NOMO-1 (cell line): ENCODE measurements around the gene NIPSNAP2.
"Not testable (repeated sequence)": the region's sequence is repeated elsewhere in the genome, so short reads cannot be mapped to it uniquely, and the experiment has no call there.

Experiments used
- DNase-seq, 2 experiments: peaks; one replicate each; lab custom pipeline; 2025; ENCODE audit not compliant: unreplicated experiment in 2 of 2; lab: John Stamatoyannopoulos, UW

NIPSNAP2 gene

DNA sequence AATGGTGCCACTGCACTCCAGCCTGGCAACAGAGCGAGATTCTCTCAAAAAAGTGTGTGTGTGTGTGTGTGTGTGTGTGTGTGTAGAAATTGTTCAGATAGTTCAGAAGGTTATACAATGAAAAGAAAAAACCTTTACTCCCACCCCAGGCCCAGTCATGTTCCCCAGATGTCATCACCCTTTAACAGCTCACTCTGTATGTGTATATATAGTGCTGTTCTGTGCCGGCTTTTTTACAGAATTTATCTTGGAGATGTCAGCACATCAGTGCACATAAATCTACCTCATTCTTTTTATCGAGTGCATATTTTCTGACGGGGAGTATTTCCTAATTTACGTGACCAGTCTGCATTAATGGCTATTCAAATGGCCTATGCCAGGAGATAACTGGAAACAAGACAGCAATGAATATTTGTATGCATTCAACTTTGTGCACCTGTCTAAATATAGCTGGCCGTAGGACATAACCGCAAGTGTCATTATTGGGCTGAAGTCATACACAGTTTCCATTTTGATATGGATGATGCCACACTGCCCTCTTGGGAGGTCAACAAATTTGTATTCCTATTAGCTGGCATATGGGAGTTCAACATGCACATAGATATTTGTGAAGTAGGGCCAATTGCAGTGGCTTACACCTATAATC lies 11.7 kb downstream of the NIPSNAP2 start:
- no peak for DNase-seq

DNA sequence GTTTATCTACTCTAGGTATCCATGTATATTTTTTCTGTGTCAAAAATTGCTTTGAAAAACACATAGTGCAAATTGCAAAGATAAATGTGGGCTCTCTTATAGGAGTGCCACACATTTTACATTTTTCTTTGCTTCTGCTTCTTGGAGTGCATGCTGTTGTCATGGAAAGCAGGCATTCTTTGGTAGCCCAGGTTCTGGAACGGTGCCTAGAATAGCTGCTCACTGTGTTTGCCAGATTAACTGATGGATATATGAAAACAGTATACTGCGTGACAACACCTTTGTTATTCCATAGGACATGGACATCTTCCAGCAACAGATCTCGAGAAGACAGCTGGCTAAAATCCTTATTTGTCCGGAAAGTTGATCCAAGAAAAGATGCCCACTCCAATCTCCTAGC lies 13.4 kb downstream of the NIPSNAP2 start:
- DNase-seq = no peak

DNA sequence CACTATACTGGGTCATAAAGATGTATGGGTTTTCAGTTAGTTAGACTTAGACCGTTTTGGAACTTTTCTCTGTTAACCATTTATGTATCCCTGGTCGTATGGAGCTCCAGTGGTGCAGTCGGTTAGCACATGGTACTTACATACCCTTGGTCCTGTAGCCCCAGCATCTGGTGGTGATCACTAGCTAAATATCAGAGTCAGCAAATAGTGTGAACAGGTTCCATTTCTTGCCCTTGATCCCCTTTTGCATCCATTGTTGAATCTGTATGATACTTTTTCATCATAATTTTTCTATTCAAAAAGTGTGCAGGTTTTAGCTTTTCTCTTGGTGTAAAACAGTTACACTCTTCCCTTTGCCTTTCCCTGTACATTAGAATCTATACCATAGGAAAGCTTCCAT lies 15.9 kb downstream of the NIPSNAP2 start:
- no peak for DNase-seq

DNA sequence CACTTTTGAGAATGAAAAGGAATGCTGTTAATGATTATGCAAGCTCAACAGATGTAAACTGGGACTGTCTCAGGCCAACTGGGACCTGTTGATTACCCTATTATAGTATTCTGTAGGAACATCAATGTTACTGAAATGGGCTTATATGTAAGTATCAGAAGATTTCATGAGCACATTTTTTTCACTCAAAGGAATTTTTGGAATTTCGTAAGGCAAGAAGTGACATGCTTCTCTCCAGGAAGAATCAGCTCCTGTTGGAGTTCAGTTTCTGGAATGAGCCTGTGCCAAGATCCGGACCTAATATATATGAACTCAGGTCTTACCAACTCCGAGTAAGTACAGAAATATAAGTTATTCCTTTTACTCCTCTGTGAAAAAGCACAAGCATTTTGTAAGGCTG lies 19.2 kb downstream of the NIPSNAP2 start:
- DNase-seq = no peak

DNA sequence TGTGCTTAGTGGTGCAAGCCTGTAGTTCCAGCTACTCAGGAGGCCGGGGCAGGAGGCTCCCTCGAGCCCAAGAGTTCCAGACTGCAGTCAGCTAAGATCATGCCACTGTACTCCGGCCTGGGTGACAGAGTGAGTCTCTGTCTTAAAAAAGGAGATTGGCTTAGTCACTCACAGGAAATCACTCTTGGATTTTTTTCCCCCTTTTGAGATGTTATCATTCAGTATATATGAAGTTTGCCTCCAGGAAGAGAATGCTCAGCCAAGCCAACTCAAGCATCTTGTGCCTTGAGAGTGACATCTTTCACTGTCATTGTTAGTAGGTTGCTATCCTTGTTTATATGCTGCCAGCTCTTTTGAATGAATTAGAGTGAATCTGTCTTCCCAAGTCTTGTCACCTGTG lies 28.0 kb downstream of the NIPSNAP2 start:
- no peak for DNase-seq

DNA sequence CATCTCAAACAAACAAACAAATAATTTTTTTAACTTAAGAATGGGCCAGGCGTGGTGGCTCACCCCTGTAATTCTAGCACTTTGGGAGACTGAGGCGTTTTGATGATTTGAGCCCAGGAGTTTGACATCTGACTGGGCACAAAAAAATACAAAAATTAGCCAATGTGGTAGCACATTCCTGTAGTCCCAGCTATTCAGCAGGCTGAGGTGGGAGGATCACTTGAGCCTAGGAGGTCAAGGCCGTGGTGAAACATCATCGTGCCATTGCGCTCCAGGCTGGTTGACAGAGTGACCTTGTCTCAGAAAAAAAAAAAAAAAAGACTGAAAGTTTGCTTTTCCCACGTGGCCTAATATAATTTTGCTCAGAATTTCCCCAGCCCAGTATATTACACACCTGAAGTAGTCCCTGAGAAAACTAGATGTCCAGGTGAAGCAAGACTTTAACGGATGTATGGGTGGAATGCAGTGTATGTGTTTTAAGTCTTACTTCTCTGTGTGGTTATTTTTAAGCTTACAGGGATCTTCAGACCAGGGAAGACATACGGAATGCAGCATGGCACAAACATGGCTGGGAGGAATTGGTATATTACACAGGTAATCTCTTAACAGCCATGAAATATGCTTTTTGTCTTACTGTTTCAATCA lies 32.6 kb downstream of the NIPSNAP2 start:
- no peak for DNase-seq

DNA sequence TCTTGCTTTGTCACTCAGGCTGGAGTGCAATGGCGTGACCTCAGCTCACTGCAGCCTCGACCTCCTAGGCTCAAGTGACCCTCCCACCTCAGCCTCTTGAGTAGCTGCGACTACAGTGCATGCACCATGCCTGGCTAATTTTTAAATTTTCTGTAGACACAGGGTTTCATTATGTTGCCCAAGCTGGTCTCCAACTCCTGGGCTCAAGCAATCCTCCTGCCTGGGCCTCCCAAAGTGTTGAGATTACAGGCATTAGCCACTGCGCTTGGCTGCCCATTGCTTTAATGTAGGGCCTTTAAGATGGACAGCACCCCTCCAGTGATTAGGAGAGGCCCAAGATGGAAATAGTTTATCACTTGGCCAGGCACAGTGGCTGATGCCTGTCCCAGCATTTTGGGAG lies 39.4 kb downstream of the NIPSNAP2 start:
- DNase-seq = no peak

DNA sequence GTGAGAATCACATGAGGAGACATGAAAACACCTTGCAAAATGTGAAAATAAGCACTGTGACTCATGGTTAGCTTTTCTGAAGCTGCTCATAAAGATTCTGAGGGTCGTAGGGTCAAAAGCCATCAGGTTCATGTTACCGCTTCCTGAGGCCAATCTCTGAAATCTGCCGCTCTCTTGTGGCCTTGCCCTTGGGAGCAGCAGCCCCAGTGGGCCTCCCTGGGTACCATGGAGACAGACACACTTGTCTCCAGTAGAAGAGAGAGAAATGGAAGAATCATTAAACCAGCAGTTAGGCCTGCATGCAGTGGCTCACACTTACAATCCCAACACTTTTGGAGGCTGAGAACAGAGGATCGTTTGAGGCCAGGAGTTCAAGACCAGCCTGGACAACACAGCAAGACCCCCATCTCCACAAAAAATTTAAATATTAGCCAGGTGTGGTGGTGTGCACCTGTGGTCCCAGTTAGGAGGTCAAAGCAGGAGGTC lies 42.8 kb downstream of the NIPSNAP2 start:
- DNase-seq = no peak

DNA sequence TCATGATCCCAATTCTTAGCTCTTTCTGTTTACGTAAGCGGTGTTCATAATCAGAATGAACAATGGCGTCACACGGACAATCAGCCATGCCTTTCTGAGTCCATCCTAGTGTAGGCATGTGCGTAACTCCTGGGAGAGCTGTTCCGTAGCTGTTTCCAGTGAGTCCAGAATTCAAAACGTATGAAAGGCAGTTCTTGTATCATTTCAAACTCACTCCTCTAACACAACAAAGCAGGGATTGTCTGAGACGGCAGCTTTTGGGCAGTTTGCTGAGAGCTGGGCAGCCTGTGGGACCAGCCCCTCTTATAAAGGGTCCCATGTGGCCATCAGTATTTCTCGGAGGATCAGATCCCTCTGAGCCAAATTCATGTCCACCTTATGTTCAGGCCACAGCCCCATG lies 43.5 kb downstream of the NIPSNAP2 start:
- DNase-seq = no peak

DNA sequence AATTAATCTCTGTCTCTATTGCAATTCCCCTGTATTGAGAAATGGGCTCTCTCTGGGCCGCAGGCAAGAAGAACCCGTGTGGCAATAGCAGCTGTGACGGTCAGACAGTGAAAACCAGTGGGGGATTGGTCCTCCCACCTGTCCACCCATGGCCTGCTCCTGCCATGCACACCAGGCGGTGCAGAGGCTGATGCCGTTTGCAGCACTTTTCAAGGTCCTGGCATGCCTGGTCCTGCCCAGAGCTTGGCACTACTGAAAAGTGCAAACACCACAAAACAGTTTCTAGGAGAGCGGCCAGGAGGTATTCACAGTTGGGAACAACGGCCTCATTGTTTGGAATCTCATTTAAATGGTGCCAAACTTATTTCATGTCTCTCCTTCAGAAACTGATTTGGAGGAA lies 45.3 kb downstream of the NIPSNAP2 start:
- DNase-seq = no peak

DNA sequence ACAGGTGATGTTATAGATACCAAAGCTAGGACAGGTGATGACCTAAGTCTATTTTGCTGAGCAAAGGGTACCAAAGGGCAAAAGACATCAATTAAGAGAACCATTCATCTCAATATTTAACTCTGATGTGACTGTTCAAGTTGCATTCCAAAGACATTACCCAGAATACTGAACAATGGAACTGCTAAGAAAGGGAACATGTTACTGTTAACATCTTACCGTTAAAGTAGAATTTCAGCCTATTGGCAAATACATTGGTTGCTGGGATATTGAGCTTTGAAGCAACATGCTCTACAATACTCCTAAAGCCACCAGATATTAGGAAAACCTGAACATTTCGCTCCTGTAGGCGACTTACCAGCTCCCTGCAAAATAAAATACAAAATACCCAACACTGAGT lies 52.6 kb downstream of the NIPSNAP2 start:
- DNase-seq = not testable (repeated sequence)

DNA sequence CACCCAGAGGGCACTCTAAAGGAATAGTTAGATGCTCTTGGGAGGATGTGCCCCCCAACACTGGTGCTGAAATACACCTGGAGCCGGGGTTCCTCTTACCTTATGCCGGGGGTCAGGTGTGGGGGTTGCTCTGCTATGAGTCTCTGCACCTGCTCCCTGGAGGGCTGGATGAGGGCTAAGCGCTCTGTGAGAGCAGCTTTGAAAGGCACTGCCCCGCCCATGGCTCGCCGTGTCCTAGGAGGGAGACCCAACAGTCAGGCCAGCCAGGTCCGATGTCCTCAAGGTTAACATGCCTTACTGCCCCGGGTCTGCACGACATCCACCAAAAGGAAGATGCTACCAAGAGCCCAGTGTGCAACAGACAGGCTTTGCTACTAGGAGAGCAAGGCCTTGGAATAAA lies 55.1 kb downstream of the NIPSNAP2 start:
- no peak for DNase-seq

DNA sequence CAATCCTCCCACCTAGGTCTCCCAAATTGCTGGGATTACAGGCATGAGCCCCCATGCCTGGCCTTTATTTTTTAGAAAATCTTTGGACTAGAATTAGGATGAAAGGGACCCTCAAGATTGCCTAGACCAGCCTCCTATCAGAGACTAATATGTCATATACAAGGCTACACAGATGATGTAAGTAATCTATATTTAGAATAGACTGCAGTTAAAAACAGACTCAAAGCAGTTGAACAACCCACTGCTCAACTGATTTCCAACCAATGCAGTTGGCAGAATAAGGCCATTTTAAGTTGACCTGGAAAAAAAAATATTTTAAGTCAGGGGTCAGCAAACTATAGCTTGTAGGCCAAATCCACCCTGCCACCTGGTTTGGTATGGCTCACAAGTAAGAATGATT lies 59.1 kb downstream of the NIPSNAP2 start:
- DNase-seq = no peak

DNA sequence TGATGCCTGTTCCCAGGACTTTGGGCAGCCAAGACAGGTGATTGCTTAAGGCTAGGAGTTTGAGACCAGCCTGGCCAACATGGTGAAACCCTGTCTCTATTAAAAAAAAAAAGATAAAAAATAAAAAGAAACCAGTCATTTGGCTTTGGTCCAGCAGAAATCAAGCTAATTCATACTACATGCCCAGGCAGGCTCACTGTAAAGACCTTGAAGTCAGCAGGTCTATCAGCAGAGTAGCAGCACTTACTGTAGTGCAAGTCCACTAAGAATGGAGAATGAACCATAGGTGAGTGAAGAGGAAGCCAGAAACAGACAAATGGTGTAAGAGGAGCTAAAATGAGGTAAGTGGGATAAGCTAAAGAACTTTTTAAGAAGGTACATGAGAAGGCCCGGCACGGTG lies 62.2 kb downstream of the NIPSNAP2 start:
- no peak for DNase-seq

DNA sequence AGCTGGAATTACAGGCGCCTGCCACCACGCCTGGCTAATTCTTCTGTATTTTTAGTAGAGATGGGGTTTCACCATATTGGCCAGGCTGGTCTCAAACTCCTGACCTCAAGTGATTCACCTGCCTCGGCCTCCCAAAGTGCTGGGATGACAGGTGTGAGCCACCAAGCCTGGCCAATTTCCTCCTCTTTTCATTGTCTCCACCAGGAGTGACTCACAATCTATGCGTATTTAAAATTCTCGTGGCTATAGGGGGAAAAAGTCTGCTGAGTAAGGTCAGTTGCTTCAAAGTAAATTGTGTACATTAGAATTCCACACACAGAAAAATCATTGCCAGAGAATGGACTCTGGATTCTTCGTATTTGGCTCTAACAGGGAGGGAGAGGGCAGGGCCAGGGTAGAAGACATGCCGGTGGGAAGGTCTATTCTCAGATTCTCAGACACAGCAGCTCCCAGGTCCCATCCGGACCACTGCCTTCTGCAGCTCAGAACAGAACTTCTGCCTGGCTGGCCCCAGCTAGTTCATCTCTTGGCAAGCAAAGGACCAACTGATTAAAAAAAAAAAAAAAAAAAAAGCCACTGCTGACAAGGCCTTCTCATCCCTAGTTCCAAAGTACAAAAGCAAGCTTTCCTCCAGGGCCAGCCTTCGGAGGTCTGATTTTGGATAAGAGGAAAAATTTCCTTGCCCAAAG lies 64.7 kb downstream of the NIPSNAP2 start:
- DNase-seq = no peak

DNA sequence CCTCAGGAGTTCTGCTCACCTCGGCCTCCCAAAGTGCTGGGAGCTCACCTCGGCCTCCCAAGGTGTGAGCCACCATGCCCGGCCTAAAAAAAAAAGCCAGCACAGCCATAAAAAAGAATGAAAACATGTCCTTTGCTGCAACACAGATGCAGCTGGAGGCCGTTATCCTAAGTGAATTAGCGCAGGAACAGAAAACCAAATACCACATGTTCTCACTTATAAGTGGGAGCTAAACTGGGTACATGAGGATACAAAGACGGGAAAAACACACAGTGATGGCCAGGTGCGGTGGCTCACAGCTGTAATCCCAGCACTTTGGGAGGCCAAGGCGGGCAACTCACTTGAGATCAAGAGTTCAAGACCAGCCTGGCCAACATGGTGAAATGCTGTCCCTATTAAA lies 66.0 kb downstream of the NIPSNAP2 start:
- DNase-seq = no peak

DNA sequence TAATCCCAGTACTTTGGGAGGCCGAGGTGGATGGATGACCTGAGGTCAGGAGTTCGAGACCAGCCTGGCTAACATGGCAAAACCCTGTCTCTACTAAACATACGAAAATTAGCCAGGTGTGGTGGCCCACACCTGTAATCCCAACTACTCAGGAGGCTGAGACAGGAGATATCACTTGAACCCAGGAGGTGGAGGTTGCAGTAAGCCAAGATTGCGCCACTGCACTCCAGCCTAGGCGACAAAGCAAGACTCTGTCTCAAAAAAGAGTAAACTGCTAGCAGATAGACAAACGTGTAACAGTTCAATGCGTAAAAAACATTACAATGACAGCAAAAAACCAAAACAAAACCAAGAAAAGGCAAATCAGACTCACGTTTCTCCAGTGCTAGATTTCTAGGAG lies 67.2 kb downstream of the NIPSNAP2 start:
- not testable (repeated sequence) for DNase-seq

DNA sequence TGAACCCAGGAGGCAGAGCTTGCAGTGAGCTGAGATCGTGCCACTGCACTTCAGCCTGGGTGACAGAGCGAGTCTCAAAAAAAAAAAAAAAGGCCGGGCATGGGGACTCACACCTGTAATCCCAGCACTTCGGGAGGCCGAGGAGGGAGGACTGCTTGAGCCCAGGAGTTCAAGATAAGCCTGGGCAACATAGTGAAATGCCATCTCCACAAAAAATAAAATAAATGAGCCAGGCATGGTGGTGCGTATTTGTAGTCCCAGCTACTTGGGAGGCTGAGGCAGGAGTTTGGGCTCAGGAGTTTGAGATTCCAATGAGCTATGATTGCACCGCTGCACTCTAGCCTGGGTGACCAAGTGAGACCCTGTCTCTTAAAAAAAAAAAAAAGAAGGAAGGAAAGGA lies 68.2 kb downstream of the NIPSNAP2 start:
- not testable (repeated sequence) for DNase-seq

DNA sequence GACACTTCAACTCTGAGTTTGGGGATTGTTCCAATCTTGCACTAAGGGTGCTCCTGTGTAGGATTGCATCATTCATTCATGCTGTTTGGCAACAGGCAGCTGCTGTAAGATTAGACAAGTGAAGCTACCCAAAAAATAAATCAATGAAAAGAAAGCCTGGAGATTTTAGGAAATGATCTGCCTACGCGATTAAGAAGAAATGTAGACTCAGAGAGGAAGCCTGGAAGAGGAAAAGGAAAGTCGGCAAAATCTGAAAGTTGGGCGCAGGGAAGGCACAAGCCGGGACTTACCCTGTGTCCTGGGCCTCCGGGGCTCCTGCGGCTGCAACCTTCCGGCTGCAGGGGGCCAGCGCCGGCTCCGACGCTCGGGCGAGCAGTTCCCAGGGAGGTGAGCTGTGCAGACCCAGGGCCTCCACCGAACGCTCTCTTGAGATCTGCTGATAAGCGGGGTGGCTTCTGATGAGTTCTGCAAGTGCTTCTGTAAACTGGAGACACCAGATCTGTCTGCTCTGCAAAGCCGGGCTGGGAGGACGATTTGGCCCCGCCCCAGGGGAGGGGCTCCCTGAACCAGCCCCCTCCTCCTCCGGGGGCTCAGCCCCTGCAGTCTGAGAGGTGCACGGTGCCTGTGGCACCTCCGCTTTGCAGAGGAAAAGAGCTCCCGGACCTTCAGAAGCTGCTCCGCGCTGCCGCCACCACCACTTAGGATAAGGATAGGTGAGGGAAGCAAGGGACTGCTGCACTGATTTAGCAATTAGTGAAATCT lies 69.5 kb downstream of the NIPSNAP2 start:
- peak; percentile 65 to 86 for DNase-seq

DNA sequence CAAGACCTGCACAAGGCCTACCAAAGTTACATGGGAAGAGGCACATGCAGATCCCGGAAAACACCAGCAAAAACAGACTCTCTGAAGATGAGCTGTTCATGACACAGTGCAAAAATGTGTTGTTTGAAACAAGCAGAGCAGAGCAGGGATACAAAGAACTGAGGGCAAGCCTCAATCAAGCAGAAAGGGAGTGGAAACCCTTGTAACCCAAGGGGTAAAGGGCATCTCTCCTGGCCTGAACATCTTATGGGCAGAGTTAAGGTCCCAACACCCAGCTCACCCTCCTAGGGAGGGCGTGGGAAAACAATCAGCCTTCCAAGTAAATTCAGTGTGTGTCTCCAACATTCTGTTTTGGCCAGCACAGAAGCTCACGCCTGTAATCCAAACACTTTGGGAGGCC lies 76.3 kb downstream of the NIPSNAP2 start:
- DNase-seq = no peak

DNA sequence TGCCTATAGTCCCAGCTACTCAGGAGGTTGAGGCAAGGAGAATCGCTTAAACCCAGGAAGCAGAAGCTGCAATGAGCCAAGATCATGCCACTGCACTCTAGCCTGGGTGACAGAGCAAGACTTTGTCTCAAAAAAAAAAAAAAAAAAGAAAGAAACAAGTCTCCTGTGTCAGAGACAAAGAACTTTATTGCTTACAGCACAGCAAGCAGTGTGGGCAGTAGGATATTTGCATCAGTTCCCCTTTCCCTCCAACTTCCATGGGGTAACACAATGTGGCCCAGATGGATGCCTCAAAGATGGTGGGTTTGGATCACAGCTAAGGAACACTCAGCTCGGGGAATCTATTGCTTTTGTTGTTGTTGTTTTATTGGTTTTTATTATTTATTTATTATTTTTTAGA lies 81.4 kb downstream of the NIPSNAP2 start:
- not testable (repeated sequence) for DNase-seq
